ENCODE measurements around the gene ZNF438.

DNA sequence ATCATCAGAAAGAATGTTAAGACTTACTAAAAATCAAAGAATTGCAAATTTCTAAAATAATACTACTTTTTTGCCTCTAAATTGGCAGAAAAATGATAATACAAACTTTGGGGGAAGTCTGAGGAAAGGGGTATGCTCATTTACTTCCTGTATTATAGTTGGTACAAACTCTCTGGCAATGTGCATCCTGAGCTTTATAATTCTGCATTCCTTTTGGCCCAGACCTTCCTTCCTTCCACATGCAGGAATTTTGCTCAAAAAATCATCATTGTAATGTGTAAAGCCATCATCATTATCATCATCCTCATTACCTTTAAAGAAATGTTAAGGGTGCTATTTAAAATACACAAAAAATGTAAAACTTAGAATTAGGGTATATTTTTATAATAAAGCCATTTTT, 148.5 kb downstream of the ZNF438 start:
- TF ChIP-seq, protein P1, sequence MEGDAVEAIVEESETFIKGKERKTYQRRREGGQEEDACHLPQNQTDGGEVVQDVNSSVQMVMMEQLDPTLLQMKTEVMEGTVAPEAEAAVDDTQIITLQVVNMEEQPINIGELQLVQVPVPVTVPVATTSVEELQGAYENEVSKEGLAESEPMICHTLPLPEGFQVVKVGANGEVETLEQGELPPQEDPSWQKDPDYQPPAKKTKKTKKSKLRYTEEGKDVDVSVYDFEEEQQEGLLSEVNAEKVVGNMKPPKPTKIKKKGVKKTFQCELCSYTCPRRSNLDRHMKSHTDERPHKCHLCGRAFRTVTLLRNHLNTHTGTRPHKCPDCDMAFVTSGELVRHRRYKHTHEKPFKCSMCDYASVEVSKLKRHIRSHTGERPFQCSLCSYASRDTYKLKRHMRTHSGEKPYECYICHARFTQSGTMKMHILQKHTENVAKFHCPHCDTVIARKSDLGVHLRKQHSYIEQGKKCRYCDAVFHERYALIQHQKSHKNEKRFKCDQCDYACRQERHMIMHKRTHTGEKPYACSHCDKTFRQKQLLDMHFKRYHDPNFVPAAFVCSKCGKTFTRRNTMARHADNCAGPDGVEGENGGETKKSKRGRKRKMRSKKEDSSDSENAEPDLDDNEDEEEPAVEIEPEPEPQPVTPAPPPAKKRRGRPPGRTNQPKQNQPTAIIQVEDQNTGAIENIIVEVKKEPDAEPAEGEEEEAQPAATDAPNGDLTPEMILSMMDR (IDR thresholded peaks at IDR 0.05; ENCODE audit: low read depth, low read length, poor library complexity, severe bottlenecking): no peak
- no peak for TF ChIP-seq EZH2phosphoT487 (IDR thresholded peaks at IDR 0.05; ENCODE audit: borderline replicate concordance, low read length)

Data from DOHH2 (cell line).